Trophoblast cell (in vitro differentiated cells and primary cell): Measurements from ENCODE around the gene NPAS4.
A peak's percentile ranks its signal among the peaks of the same experiment; 100 is the strongest.
"Not testable (repeated sequence)": the region's sequence is repeated elsewhere in the genome, so short reads cannot be mapped to it uniquely, and the experiment has no call there.

Experiments used
- DNase-seq, 2 donors: peaks; one replicate each; pipeline ENCODE4 v3.0.0-alpha.2; 2016
- H2AFZ ChIP-seq: 2 replicates; pipeline ENCODE4 v1.6.1; 2013; ENCODE audit warnings: low read length, moderate library complexity, mild to moderate bottlenecking; ENCODE audit not compliant: insufficient read depth, poor library complexity
- H2AK5ac ChIP-seq: 2 replicates; pipeline ENCODE4 v1.6.1; 2013; ENCODE audit warnings: mild to moderate bottlenecking, low read length
- H2BK120ac ChIP-seq: 2 replicates; pipeline ENCODE4 v1.6.1; 2013; ENCODE audit warnings: low read length, mild to moderate bottlenecking, moderate library complexity; ENCODE audit not compliant: insufficient read depth, poor library complexity
- H2BK12ac ChIP-seq: 2 replicates; pipeline ENCODE4 v1.6.1; 2013; ENCODE audit warnings: mild to moderate bottlenecking, low read length, moderate library complexity
- H2BK5ac ChIP-seq: 2 replicates; pipeline ENCODE4 v1.6.1; 2013; ENCODE audit warnings: low read length, low read depth, moderate library complexity, mild to moderate bottlenecking; ENCODE audit not compliant: poor library complexity
- H3K14ac ChIP-seq: 2 replicates; pipeline ENCODE4 v1.6.1; 2013; ENCODE audit warnings: mild to moderate bottlenecking, low read length
- H3K18ac ChIP-seq: 2 replicates; pipeline ENCODE4 v1.6.1; 2013; ENCODE audit warnings: mild to moderate bottlenecking, low read length
- H3K23ac ChIP-seq: 2 replicates; pipeline ENCODE4 v1.6.1; 2013; ENCODE audit warnings: low read length
- H3K27ac ChIP-seq: 2 replicates; pipeline ENCODE4 v1.5.1; 2013; ENCODE audit warnings: low read depth, mild to moderate bottlenecking, inconsistent platforms, low read length, moderate library complexity
- H3K27me3 ChIP-seq: 2 replicates; pipeline ENCODE4 v1.6.1; 2013; ENCODE audit warnings: inconsistent platforms, mild to moderate bottlenecking, low read length, moderate library complexity; ENCODE audit not compliant: insufficient read depth
- H3K36me3 ChIP-seq, 2 experiments: 1 replicate in 1 of 2; 2 replicates in 1 of 2; pipeline ENCODE4 v1.6.1; 2013; ENCODE audit warnings: low read length in 2 of 2, mild to moderate bottlenecking in 2 of 2, moderate library complexity in 1 of 2; ENCODE audit not compliant: insufficient read depth in 2 of 2, control insufficient read depth in 1 of 2
- H3K4ac ChIP-seq: 2 replicates; pipeline ENCODE4 v1.6.1; 2013; ENCODE audit warnings: low read depth, mild to moderate bottlenecking, low read length, moderate library complexity
- H3K4me1 ChIP-seq, 2 experiments: 1 replicate in 1 of 2; 2 replicates in 1 of 2; pipeline ENCODE4 v1.6.1; 2013; ENCODE audit warnings: low read length in 2 of 2, mild to moderate bottlenecking in 2 of 2, moderate library complexity in 1 of 2; ENCODE audit not compliant: insufficient read depth in 2 of 2, control insufficient read depth in 1 of 2
- H3K4me2 ChIP-seq: 2 replicates; pipeline ENCODE4 v1.6.1; 2013; ENCODE audit warnings: inconsistent platforms, mild to moderate bottlenecking, low read length, moderate library complexity
- H3K4me3 ChIP-seq: 2 replicates; pipeline ENCODE4 v1.5.1; 2013; ENCODE audit warnings: mild to moderate bottlenecking, low read depth, low read length, inconsistent platforms
- H3K79me1 ChIP-seq: one replicate; pipeline ENCODE4 v1.6.1; 2013; ENCODE audit warnings: low read length
- H3K79me2 ChIP-seq: 2 replicates; pipeline ENCODE4 v1.6.1; 2013; ENCODE audit warnings: low read length, mild to moderate bottlenecking; ENCODE audit not compliant: control insufficient read depth, insufficient read depth, poor library complexity
- H3K9ac ChIP-seq: 2 replicates; pipeline ENCODE4 v1.6.1; 2013; ENCODE audit warnings: mild to moderate bottlenecking, low read length
- H3K9me3 ChIP-seq: 2 replicates; pipeline ENCODE4 v1.6.1; 2013; ENCODE audit warnings: low read depth, mild to moderate bottlenecking, control low read depth, inconsistent platforms, low read length; ENCODE audit not compliant: insufficient read depth
- H4K12ac ChIP-seq: 2 replicates; pipeline ENCODE4 v1.6.1; 2013; ENCODE audit warnings: low read depth, mild to moderate bottlenecking, low read length, moderate library complexity
- H4K8ac ChIP-seq: 2 replicates; pipeline ENCODE4 v1.6.1; 2013; ENCODE audit warnings: low read depth, mild to moderate bottlenecking, low read length, moderate library complexity
- H4K91ac ChIP-seq: one replicate; pipeline ENCODE4 v1.6.1; 2013; ENCODE audit warnings: low read depth, mild to moderate bottlenecking, low read length, moderate library complexity
- WGBS: extraction: QIAGEN DNeasy Blood & Tissue Kit; methylation state at CpG from one replicate; pipeline ENCODE4 v1.1.7; 2013; ENCODE audit warnings: missing lambda C conversion rate; ENCODE audit not compliant: insufficient read length, insufficient coverage; ENCODE audit errors: extremely low coverage; 5-methylcytosine and 5-hydroxymethylcytosine counted together

NPAS4 gene

GRCh38 chr11:66426314-66426713, 5.5 kb downstream of the NPAS4 start:
- H2BK5ac ChIP-seq: no peak overlapping the region
- H3K79me1 ChIP-seq: no peaks in the 10 kb centered on the region
- no peak overlapping the region for H3K4me2 ChIP-seq
- H3K23ac ChIP-seq: no peak overlapping the region
- H3K4me3 ChIP-seq: no peak overlapping the region
- no peak overlapping the region for H3K14ac ChIP-seq
- H3K18ac ChIP-seq: no peak overlapping the region
- H4K12ac ChIP-seq: no peak overlapping the region
- no peak overlapping the region for H2BK12ac ChIP-seq
- H4K91ac ChIP-seq: no peak overlapping the region
- H2AK5ac ChIP-seq: no peak overlapping the region
- no peak overlapping the region for H2AFZ ChIP-seq
- H3K27ac ChIP-seq: no peak overlapping the region
- no CpG with 5 or more reads among the region's 23 CpGs for WGBS
- no peaks in the 10 kb centered on the region for H3K79me2 ChIP-seq
- H2BK120ac ChIP-seq: no peak overlapping the region
- H3K36me3 ChIP-seq: no peaks in the 10 kb centered on the region
- no peak for DNase-seq
- H3K9ac ChIP-seq: no peak overlapping the region
- H3K9me3 ChIP-seq: no peaks in the 10 kb centered on the region
- H3K4ac ChIP-seq: no peak overlapping the region
- no peaks in the 10 kb centered on the region for H3K4me1 ChIP-seq
- peaks cover 1% of the 10 kb centered on the region for H3K27me3 ChIP-seq
- H4K8ac ChIP-seq: no peak overlapping the region

- H3K27ac ChIP-seq: no peak overlapping the region
- H3K79me1 ChIP-seq: no peaks in the 10 kb centered on the region
- no peak overlapping the region for H4K12ac ChIP-seq
- no peaks in the 10 kb centered on the region for H3K9me3 ChIP-seq
- no peak overlapping the region for H3K4me2 ChIP-seq
- no peak overlapping the region for H3K14ac ChIP-seq
- H3K4me1 ChIP-seq: no peaks in the 10 kb centered on the region
- no peak for DNase-seq
- no CpG with 5 or more reads among the region's 2 CpGs for WGBS
- no peak overlapping the region for H3K4me3 ChIP-seq
- H3K9ac ChIP-seq: no peak overlapping the region
- H3K27me3 ChIP-seq: no peaks in the 10 kb centered on the region
- no peak overlapping the region for H2AFZ ChIP-seq
- no peak overlapping the region for H3K23ac ChIP-seq
- no peak overlapping the region for H4K8ac ChIP-seq
- H3K36me3 ChIP-seq: no peaks in the 10 kb centered on the region
- H3K18ac ChIP-seq: no peak overlapping the region
- no peak overlapping the region for H2BK120ac ChIP-seq
- no peak overlapping the region for H2BK12ac ChIP-seq
- no peak overlapping the region for H4K91ac ChIP-seq
- no peaks in the 10 kb centered on the region for H3K79me2 ChIP-seq
- H2BK5ac ChIP-seq: no peak overlapping the region
- no peak overlapping the region for H3K4ac ChIP-seq
- H2AK5ac ChIP-seq: no peak overlapping the region
Measured at GRCh38 chr11:66428933-66429332, 8.1 kb downstream of the NPAS4 start.

GRCh38 chr11:66429983-66430602, 9.3 kb downstream of the NPAS4 start:
- H3K79me2 ChIP-seq: no peaks in the 10 kb centered on the region
- no CpG with 5 or more reads among the region's 9 CpGs for WGBS

GRCh38 chr11:66431287-66431686, 10.5 kb downstream of the NPAS4 start:
- not testable (repeated sequence) for H4K91ac ChIP-seq, H3K79me2 ChIP-seq, H2AK5ac ChIP-seq, H3K27ac ChIP-seq, DNase-seq, H3K27me3 ChIP-seq, H2BK120ac ChIP-seq, H3K18ac ChIP-seq, H3K4me3 ChIP-seq, H3K9me3 ChIP-seq, H2AFZ ChIP-seq, H3K79me1 ChIP-seq, H2BK12ac ChIP-seq, H3K14ac ChIP-seq, H4K8ac ChIP-seq, H3K4me1 ChIP-seq, H2BK5ac ChIP-seq, H3K9ac ChIP-seq, H4K12ac ChIP-seq, H3K4ac ChIP-seq, H3K23ac ChIP-seq, H3K4me2 ChIP-seq
- peaks cover 6 to 11% of the 10 kb centered on the region in 2 experiments for H3K36me3 ChIP-seq

More at GRCh38 chr11:66429983-66430602, 9.3 kb downstream of the NPAS4 start:
- H3K4ac ChIP-seq: no peak overlapping the region
- no peak overlapping the region for H4K8ac ChIP-seq
- no peaks in the 10 kb centered on the region for H3K4me1 ChIP-seq
- H3K4me3 ChIP-seq: no peak overlapping the region
- H3K23ac ChIP-seq: no peak overlapping the region
- no peaks in the 10 kb centered on the region for H3K9me3 ChIP-seq
- H2AK5ac ChIP-seq: no peak overlapping the region
- H3K14ac ChIP-seq: no peak overlapping the region
- no peaks in the 10 kb centered on the region for H3K27me3 ChIP-seq
- no peak overlapping the region for H3K9ac ChIP-seq
- no peak overlapping the region for H3K27ac ChIP-seq
- H3K79me1 ChIP-seq: no peaks in the 10 kb centered on the region
- H2AFZ ChIP-seq: no peak overlapping the region
- H2BK12ac ChIP-seq: no peak overlapping the region
- no peak overlapping the region for H2BK5ac ChIP-seq
- H3K4me2 ChIP-seq: no peak overlapping the region
- H3K36me3 ChIP-seq: peaks cover under 1 to 1% of the 10 kb centered on the region in 2 experiments
- H4K12ac ChIP-seq: no peak overlapping the region
- H3K18ac ChIP-seq: no peak overlapping the region
- DNase-seq: peak; percentile 44 to 87
- H4K91ac ChIP-seq: no peak overlapping the region
- H2BK120ac ChIP-seq: no peak overlapping the region
